HPDE6-E6E7 (cell line): ENCODE measurements around the gene TMEM141.

Experiments
- DNase-seq: peaks from one replicate; pipeline ENCODE4 v3.0.0; 2011; ENCODE audit warnings: missing footprints; ENCODE audit errors: extremely low spot score

The TMEM141 gene

DNA sequence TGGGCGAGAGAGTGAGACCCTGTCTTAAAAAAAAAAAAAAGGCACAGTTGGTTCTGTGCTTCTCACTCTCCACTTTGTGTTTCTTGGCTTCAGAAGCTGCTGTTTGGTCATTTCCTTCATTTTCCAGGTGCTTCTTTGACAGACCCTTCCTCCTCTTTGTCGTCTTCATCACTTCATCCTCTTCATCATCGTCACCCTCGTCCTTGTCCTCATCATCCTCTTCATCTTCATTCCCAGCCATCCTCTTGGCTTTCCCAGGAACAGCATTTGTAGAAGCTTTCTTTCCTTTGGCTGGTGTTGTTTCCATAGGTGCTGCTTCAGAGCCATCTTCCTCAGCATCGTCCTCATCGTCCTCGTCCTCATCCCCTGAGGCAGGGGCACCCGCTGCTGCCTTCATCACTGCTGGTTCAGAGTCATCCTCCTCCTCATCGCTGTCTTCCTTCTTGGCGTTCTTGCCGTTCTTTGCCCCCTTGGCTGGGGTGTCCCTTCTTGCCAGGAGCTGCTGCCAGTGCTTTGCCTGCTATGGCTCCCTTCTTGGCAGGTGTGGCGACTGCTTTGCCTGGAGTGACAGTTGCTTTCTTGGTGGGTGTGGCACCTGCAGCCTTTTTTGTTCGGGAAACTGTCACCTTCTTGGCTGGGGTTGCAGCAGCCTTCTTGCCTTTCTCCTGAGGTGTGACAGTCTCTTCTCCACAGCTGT lies 23.7 kb downstream of the TMEM141 start:
- no peak for DNase-seq

DNA sequence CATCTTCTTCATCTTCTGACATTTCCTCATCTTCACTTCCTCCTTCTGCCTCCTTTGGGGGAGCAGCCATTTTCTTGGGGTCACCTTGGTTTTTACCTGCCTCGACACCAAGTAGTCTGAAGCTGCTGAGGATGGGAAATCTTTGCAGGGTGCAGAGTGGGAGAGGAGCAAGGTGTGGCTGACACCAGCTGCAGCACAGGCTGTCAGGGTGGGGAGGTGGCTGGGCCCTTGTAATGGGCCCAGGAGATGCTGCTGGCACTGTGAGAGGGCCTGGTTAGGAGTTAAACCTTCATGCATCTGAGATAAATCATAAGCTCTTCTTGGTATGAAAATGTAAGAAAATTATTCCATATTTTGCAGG lies 24.3 kb downstream of the TMEM141 start:
- DNase-seq = no peak

DNA sequence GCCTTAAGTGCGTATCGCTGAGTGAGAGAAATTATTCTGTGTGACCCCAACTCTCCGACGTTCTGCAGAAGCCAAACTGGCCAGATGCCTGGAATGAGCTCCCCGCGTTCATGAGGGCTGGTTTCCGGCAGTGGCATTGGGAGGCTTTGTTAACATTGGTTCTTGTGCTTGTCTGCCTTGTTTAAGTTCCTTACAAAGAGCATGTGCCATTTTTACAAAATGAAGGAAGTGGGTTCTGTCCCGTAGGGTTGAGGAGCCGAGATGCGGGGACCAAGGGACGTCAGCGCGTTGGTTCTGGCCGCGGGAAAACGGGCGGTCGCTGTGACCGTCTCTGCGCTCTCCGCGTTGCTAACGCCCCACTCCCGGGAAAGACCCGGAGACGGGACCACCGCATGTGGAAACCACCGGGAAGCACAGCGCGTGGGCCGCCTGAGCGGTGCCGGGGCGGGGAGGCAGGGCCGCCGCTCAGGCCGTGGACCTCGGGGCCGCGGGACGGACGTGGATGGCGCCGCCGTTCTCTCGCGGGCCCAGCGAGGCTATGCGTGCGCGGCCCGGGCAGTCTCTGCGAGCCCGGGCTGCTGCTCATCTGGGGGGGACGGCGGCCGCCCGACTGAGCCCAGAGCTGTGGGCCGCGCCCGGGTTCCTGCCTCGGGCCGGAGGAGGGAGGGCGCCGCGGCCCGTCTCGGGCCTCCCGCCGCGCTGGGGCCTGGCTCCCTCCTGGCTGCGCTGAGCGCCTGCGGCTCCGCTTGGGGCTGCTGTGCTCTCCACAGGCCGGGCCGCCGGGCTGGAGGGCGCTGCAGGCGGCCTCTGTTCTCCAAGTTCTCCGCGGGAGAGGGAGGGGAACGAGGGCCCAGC lies 30.1 kb downstream of the TMEM141 start:
- DNase-seq = no peak

DNA sequence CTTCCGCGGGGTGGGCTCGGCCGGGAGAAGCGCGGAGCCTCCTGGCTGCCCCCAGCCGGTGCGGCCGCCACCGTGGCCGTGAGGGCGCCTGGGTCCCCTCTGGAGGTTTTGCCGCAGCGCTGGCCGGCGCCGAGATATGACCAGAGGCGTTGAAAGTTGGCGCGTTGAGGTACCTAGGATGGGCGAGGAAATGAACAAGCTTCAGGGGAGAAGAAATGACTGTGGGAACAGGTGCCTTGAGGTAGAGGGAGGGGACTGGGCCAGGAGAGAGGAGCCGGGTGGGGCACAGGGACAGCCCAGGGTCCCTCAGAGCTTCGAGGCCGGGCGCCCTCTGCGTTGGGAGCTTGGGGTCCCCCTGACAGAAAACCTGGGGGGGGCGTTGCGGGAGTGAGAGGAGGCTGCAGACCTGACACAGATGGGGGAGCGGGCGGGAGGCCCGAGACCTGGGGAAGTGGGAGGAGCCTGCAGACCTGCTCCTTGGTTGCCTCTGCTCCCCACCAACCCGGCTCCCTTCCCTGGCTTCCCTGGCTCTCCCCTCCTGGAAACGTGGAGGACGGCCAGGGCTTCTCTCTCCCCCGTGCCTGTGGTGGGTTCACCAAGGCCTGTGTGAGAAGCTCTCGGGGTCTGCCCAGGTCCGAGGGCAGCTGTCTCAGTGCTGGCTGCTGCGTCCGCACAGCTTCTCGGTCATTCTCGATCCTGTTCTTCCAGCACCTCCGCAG lies 30.8 kb downstream of the TMEM141 start:
- no peak for DNase-seq

DNA sequence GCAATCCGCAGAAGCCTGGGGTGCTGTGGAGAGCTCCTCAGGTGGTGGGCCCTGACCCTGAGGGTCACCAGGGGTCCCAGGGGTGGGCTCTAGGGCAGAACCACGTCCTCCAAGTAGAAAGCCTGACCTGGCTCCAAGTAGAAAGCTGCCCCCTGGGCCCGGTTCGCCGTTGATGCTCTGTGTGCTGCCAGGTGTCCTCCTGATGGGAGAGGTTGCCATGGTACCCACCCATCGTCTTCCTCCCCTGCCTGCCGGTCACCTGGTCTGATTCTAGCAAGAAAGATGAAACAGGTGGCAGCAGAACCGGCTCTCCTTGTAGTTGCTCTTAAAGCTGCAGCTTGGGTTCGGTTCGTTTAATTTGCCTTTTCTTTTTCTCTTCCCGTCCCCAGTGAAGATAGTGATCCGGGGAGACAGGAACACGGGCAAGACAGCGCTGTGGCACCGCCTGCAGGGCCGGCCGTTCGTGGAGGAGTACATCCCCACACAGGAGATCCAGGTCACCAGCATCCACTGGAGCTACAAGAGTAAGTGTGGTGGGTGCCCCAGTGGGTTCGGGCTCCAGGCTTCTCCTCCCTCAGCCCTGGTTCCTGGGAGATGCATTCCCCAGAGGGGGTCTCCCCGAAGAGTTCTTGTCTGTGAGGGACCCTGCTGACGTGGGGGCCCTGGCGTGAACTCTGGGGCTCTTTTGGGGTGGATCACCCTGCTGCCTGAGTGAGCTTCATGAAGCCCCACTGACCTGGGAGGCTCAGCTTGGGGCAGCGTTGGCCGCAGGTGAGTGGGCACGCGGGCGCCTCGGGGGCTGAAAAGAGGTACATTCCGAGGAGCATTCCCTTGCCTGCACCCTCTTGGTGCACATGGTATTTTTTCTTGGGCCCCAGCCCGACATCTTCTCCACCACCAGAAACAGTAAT lies 32.2 kb downstream of the TMEM141 start:
- DNase-seq = no peak

DNA sequence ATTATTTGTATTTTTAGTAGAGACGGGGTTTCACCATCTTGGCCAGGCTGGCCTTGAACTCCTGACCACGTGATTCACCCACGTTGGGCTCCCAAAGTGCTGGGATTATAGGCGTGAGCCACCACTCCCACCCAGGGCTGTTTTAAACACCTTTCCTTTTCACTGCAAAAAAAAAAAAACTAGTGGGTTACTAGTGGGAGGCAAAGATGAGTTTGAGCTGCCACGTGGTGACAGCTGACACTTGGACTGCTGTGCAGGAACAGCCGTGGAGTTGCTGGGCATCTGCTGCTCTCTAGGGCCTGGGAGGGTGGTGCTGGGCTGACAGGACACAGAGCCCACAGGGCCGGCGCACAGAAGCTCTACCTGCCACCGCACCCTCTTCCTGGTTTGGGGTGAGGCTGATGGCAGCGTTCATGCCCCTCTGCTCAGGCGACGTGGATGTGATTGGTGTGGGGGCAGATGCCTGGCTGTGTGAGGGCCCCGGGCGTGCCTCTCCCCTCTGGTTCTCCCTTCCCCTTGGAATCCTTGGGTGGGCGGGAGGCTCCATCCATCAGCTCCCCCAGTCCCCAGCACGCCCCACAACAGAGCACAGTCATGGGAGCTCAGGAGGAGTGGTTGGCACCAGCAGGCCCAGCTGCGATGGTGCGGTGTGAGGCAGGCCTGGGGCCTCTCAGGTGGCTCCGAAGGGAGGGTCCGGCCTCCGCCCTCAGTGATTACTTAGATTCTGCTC lies 33.5 kb downstream of the TMEM141 start:
- no peak for DNase-seq

DNA sequence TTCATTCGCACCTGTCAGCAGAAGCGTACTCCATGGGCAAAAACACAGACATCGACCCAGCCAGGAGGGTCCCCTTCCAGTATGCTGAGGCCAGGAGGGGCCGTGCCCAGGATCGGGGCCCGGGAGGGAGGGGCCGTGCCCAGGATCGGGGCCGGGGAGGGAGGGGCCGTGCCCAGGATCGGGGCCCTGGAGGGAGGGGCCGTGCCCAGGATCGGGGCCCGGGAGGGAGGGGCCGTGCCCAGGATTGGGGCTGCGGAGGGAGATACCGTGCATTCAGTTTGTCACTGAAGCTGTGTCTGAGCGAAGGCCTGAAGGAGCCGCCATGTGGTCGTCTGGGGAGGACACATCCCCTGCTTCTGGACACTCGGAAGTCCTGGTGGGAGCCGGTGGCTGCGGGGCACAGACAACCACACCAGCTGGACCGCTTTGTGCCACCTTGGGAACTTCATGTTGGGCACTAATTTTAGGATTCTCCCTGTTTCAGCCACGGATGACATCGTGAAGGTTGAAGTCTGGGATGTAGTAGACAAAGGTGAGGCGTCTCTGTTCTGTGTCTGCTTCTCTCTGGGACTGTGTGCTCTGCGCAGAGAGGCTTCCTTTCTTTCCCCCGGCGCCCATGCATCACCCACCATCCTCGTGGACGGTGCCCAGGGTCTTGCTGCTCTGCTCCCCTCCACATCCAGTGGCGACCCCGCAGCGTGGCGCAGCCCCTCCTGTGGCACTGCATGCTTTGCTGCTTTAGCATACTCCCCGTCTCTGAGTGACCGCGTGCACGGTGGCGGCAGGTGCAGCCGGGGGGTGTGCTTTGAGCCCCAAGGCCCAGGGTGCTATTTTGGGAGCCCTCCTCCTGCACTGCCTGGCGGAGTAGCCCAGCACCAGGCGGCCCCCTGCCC lies 34.4 kb downstream of the TMEM141 start:
- no peak for DNase-seq

DNA sequence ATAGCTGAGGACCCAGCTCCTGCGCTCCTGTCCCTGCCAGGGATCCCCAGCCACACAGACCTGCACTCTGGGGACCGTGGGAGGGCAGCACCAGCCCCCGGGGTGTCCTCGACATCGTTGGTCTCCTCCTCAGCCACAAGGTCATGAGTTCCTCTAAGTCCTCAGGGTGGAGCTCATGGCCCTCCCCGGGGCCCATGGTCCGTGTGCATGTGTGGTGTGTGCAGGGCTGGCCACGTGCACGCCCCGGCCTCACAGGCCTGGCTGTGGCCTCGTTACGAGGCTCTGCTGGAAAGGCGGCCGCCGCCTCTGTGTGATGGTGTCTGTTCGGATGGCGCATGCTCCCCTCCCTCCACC lies 35.0 kb downstream of the TMEM141 start:
- no peak for DNase-seq

DNA sequence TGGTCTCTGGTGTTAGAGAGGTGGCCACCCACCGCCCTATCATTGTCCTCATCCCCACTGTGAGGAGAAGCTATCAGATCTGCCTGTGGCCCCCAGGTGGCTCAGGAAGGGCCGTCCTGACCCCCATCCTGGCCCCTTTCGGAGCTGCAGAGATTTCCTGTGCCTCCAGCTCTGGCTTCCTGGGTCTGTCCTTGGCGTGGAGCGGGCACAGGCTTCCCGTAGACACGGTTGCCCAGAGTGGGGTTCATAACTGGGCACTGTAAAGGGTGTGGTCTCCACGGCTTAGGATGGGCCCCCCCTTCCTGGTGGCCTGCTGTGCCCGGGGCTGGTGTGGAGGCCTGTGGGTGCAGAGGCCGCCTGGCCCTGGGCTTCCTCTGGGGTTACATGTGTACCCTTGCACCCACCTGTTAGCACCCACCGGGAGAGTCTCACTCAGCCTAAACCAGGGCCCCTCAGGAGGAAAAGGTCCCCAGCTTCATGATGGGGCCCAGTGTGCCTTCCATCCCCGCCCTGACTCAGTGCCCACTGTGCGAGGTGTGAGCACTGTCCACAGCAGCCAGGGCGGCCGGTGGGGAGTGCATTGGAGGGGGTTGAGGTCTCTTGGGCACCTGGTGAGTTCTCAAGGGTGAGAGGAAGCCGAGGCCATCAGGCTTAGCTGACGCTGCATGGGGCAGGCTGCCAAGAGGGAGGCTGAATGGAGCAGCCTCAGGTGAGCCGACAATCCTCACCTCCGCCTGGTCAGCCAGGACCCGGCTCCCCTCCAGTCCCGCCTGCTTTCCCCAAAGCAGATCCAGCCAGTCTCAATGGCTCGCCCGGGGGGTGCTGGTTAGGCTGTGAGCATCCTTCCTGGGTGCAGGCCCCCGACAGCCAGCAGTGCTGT lies 35.8 kb downstream of the TMEM141 start:
- DNase-seq = no peak

DNA sequence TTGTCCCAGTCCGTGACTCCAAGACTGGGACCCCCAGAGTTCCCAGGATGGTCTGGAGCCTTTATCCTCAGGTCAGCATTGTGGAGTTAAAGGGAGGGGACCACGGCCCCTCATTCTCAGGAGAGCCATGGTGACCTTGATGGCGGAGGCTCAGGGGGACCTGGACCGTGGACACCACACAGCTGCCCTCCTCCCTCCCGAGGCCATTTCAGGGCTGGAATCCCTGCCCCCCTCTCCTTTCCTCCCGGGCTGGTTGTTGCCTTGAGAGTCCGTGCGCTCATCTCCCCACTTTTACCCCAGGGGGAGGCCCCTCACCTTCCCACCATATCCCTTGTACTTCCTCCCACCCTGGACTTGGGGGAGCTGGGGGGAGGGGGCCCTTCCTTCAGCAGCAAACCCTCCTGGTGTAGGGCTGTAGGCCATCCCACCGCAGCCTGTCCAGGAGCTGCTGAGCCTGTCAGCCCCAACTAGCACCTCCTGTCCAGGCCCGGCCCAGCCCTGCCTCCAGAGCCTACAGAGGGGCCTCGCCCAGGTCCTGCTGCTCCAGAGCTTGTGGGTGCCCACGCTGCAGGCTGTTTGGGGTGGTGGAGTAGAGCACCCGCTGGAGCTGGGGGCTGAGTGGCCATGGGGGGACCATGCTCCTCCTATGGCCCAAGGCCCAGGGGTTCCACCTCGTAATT lies 36.8 kb downstream of the TMEM141 start:
- no peak for DNase-seq

DNA sequence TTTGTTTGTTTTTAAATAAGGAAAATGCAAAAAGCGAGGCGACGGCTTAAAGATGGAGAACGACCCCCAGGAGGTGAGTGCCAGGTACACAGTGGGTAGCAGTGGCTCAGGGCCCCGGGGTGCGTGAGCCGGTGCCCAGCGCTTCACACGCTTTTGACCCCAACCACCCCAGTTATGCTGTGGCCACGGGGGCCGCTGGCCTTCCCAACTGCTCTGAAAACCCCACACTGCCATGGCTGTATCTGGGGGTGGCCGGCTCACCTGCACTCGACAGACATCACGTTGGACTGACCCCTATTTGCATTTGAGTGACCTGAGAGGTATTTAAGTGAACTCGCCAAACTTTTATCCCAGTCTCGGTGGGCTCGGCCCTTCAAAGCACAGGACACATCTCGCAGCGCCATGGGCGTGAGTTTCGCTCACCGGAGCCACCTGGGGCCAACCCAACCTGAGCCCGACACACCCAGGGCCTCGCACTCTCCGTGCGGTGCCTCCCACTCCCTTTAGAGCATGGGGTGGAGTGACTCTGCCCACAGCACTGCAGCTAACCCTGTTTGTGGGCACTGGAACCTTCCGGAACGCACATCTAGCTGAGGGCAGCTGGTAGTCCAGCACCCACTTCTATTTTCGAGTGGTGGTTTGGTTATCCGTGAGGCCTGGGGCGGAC lies 37.5 kb downstream of the TMEM141 start:
- DNase-seq = no peak

DNA sequence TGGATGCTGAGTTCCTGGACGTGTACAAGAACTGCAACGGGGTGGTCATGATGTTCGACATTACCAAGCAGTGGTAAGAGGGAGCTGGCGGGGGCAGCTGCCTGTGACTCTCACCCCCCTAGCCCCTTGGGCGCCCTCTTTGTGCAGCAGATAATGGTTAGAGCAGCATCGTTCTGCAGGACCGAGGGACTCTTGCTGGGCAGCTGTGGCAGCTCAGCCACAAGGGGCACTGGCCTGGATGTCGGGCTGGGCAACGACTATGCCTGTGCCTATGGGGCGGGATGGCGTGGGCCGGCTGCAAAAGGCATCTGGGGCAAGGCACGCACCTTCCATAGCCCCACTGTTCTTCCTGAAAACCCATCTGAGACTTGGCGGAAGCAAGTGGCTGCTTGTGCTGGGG lies 38.3 kb downstream of the TMEM141 start:
- no peak for DNase-seq

DNA sequence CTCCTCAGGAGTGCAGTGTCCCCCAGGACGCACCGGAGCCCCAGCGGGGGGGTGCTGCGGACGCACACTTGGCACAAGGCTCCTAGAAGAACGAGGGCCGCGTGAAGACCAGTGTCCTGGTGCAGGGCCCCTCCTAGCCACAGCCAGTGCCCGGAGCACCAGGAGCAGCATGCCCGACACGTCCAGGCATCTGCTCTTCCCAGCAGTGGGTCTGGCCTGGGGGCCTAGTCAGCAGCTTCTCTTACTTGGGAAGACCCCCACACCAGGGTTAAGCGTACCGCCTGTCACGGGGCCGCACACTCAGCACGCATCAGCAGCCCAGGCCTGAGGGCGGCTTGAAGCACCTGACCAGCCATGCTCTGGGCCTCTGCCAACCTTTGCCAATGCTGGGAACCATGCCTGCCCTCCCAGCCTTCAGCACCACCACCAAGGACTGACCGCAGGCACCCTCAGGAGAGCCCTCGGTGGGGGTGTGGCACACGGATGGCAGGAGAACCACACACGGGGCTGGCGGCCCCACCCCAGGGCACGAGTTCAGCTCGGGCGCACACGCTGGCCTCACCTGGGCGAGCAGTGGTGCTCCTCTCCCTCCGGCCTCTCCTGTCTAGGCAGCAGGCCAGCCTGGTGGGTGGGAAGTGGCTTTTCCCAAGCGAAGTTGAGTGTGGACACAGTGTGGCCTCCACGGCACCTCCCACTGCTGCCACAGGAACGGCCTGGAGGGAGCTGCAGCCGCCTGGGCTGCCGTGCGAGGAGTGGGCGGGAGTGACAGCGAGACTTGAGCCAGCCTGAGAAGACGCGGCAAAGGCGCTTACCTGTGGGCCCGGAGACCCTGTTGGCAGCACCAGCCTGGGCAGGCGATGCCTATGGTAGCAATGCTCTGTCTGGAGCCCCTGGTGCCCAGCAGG lies 39.1 kb downstream of the TMEM141 start:
- no peak for DNase-seq

DNA sequence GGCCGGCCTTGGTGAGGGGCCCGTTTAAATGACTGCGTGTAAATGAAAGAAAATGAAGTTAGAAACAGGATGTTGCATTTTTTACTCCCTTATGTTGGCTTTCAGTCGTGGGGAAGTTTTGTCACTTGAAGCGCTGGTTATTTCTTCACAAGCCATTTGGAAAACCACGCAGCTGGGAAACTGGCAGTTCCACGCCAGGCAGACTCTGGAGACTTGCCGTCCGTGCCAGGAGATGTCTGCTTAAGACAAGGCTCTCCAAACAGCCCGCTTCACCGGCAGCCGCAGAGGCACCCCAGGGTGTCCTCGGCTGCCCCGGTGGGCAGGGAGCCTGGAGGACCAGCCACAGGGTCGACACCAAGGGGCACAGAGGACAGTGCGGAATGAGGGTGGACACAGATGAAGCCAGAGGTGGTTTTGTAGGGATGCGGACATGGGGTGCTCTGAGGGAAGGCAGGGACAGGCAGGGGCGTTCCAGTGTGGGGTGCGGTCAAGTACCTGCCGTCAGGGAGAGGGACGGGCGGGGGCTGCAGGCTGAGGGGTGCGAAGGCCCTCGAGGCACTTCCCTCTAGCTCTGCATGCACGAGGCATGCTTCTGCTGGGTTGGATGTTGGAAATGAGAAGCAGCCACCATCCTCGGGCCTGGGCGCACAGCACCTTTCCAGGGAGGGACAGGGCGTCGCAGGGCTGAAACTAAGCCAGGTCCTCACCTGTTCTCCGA lies 40.0 kb downstream of the TMEM141 start:
- DNase-seq = no peak

DNA sequence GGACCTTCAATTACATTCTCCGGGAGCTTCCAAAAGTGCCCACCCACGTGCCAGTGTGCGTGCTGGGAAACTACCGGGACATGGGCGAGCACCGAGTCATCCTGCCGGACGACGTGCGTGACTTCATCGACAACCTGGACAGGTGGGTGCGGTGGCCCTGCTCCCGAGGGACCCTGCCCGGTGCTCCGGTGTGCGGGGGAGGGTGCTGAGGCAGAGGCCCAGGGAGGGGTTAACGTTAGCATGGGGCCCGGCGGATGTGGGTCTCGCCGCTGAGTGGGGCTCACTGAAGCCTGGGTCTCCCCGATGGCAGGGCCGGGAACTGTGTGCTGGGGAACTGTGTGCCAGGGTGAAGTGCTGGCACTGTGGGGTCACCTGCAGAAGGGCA lies 40.6 kb downstream of the TMEM141 start:
- DNase-seq = no peak

DNA sequence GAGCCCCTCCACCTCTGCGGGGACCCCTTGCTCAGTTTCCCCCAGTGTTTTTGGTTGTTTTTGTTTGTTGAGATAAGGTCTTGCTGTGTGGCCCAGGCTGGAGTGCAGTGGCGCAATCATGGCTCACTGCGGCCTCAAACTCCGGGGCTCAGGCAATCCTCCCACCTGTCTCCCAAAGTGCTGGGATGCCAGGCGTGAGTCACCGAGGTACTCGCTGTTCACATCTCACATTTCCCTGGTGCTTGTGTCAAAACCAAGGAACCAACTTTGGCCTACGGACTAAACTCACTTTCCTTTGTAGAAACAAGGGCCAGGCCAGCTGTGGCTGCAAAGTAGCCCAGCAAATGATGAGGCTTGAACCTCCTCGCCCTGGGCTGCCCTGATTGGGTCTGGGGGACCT lies 41.4 kb downstream of the TMEM141 start:
- DNase-seq = no peak
